MCF 10A (cell line): ENCODE data around the gene MTHFD2L. TPM values are rescaled to one million over a fixed set of nuclear protein-coding genes. Genes with fewer than 3 reads are reported as not detected.

Experiments used
- BruUV-seq: library from RNA; stranded (reverse); fragments of 400-500 nt; replicated peaks from 2 replicates; lab custom pipeline; 2021; lab: Mats Ljungman, UMichigan
- CTCF ChIA-PET: fragments of 300-600 bp; sonication (Branson Sonifier 250); formaldehyde crosslinking; extraction: SDS; loops from one replicate; lab custom pipeline; 2021; ENCODE audit warnings: antibody characterized with exemption, inconsistent platforms; lab: Yijun Ruan, JAX
- POLR2A ChIA-PET: fragments of 300-600, 350-650 bp; sonication (Branson Sonifier 250); formaldehyde crosslinking; extraction: SDS; loops from one replicate; lab custom pipeline; 2020; ENCODE audit warnings: antibody characterized with exemption, inconsistent platforms; lab: Yijun Ruan, JAX
- DNase-seq: peaks from one replicate; pipeline ENCODE4 v3.0.0-alpha.2; 2018; ENCODE audit not compliant: unreplicated experiment
- H3K27ac Mint-ChIP-seq: one replicate; pipeline ENCODE4 v1.8.0; 2022; ENCODE audit warnings: mild to moderate bottlenecking, low read depth, mixed read lengths; ENCODE audit not compliant: unreplicated experiment
- H3K27me3 Mint-ChIP-seq: one replicate; pipeline ENCODE4 v1.8.0; 2022; ENCODE audit warnings: mixed read lengths; ENCODE audit not compliant: insufficient read depth, unreplicated experiment
- H3K36me3 Mint-ChIP-seq: one replicate; pipeline ENCODE4 v1.8.0; 2022; ENCODE audit warnings: mild to moderate bottlenecking, moderate library complexity, mixed read lengths; ENCODE audit not compliant: insufficient read depth, unreplicated experiment
- H3K4me1 Mint-ChIP-seq: one replicate; pipeline ENCODE4 v1.8.0; 2022; ENCODE audit warnings: mixed read lengths; ENCODE audit not compliant: insufficient read depth, unreplicated experiment
- H3K4me3 Mint-ChIP-seq: one replicate; pipeline ENCODE4 v1.8.0; 2022; ENCODE audit warnings: mild to moderate bottlenecking, moderate library complexity, mixed read lengths; ENCODE audit not compliant: unreplicated experiment
- H3K9me3 Mint-ChIP-seq: one replicate; pipeline ENCODE4 v1.8.0; 2022; ENCODE audit warnings: mixed read lengths; ENCODE audit not compliant: unreplicated experiment
- CTCF ChIP-seq: fragments of 200-600 bp; IDR thresholded peaks from one replicate; pipeline ENCODE4 v1.8.0; 2022; ENCODE audit warnings: antibody characterized with exemption, mild to moderate bottlenecking; ENCODE audit not compliant: unreplicated experiment
- intact Hi-C: fragments of 100-400 bp; cut with micrococcal nuclease; formaldehyde crosslinking; loops from 2 replicates; pipeline ENCODE4 v1.14.1; 2022
- total RNA-seq: library from RNA; stranded (reverse); gene quantifications from 2 replicates; pipeline ENCODE4 v1.2.3, GENCODE V29; 2022

Gene MTHFD2L
- total RNA-seq, 1 experiment from 2014 or later = 113 TPM

- ChIA-PET CTCF (interaction anchor here (1.3 to 4.8 kb wide), 6 partner anchors 17 to 454 kb away, joined by 3 to 39 read pairs (median 12); partner anchors contain the start of genes CXCL1, CXCL2 and CXCL3), POLR2A (interaction anchor here (0.6 to 12.1 kb wide), 23 partner anchors 8 to 694 kb away, joined by 3 to 521 read pairs (median 5); partner anchors contain the start of genes CXCL2, CXCL3, EPGN and MTHFD2L)
- DNase-seq = peak; percentile 96
- intact Hi-C loops = loop anchor here (5.0 to 10.0 kb wide), 3 partner anchors 60 to 428 kb away; partner anchors contain the start of gene CXCL3
- H3K4me1 Mint-ChIP-seq = peaks cover 44% of the 10 kb centered on the region
- H3K4me3 Mint-ChIP-seq = peak overlapping the region; percentile 88
- H3K27ac Mint-ChIP-seq = peak overlapping the region; percentile 99
- TF ChIP-seq CTCF = no peak
- H3K27me3 Mint-ChIP-seq = no peaks in the 10 kb centered on the region
- peaks cover 37% of the 10 kb centered on the region for H3K36me3 Mint-ChIP-seq
- BruUV-seq = no TSS peak
- no peaks in the 10 kb centered on the region for H3K9me3 Mint-ChIP-seq
These were observed 40.8 kb upstream of the MTHFD2L start for GRCh38 chr4:74117024-74117534.

GRCh38 chr4:74118600-74119338 lies 39.1 kb upstream of the MTHFD2L start:
- Mint-ChIP-seq H3K9me3 (no peaks in the 10 kb centered on the region), H3K4me1 (peaks cover 38% of the 10 kb centered on the region), H3K27me3 (no peaks in the 10 kb centered on the region), H3K27ac (peak overlapping the region; percentile 99), H3K36me3 (peaks cover 37% of the 10 kb centered on the region), H3K4me3 (no peak overlapping the region)
- intact Hi-C loops = loop anchor here (5.0 to 10.0 kb wide), 3 partner anchors 61 to 426 kb away; partner anchors contain the start of gene CXCL3
- POLR2A ChIA-PET = interaction anchor here (1.1 to 12.1 kb wide), 5 partner anchors 10 to 41 kb away, joined by 3 to 521 read pairs (median 92); partner anchors contain the start of genes CXCL2 and MTHFD2L
- no peak for TF ChIP-seq CTCF
- CTCF ChIA-PET = interaction anchor here (0.6 to 4.8 kb wide), 7 partner anchors 9 to 465 kb away, joined by 3 to 39 read pairs (median 3); no protein-coding TSS in a partner anchor
- no TSS peak for BruUV-seq
- no peak for DNase-seq

GRCh38 chr4:74120086-74120485 lies 37.8 kb upstream of the MTHFD2L start:
- Mint-ChIP-seq H3K27me3 (no peaks in the 10 kb centered on the region), H3K36me3 (peaks cover 43% of the 10 kb centered on the region), H3K4me3 (no peak overlapping the region), H3K4me1 (peaks cover 39% of the 10 kb centered on the region), H3K27ac (no peak overlapping the region), H3K9me3 (no peaks in the 10 kb centered on the region)
- CTCF ChIA-PET = interaction anchor here (0.6 to 0.7 kb wide), 4 partner anchors 12 to 403 kb away, joined by 3 to 4 read pairs (median 3); no protein-coding TSS in a partner anchor
- TF ChIP-seq CTCF = no peak
- intact Hi-C loops = no loop called here
- no peak for DNase-seq
- POLR2A ChIA-PET = interaction anchor here (0.8 to 1.5 kb wide), 5 partner anchors 8 to 39 kb away, joined by 3 to 6 read pairs (median 5); no protein-coding TSS in a partner anchor
- BruUV-seq = no TSS peak
